Activated CD8-positive, alpha-beta T cell treated with anti-CD3 and anti-CD28 coated beads for 36 hours (primary cell): Measurements from ENCODE around the gene PPP1R9A. TPM values are rescaled to one million over a fixed set of nuclear protein-coding genes. Genes with fewer than 3 reads are reported as not detected.

Experiments used
- ATAC-seq: fragments of 200-7000 bp; cut with Tn5 transposase; one replicate; pipeline ENCODE4 v1.10.0; 2021; ENCODE audit warnings: mild to moderate bottlenecking, moderate library complexity
- CTCF ChIA-PET: fragments of 350-600 bp; sonication (Branson Sonifier 250); formaldehyde crosslinking; loops from one replicate; lab custom pipeline; 2021; ENCODE audit warnings: antibody characterized with exemption; lab: Charles Lee
- POLR2A ChIA-PET: fragments of 350-600 bp; sonication (Branson Sonifier 250); formaldehyde crosslinking; loops from one replicate; lab custom pipeline; 2021; ENCODE audit warnings: antibody characterized with exemption; lab: Charles Lee
- DNase-seq: peaks from one replicate; pipeline ENCODE4 v3.0.0-alpha.2; 2020
- H3K27ac Mint-ChIP-seq: one replicate; pipeline ENCODE4 v1.8.0; 2021; ENCODE audit warnings: mild to moderate bottlenecking, mixed read lengths
- H3K27me3 Mint-ChIP-seq: one replicate; pipeline ENCODE4 v1.8.0; 2021; ENCODE audit warnings: mixed read lengths
- H3K36me3 Mint-ChIP-seq: one replicate; pipeline ENCODE4 v1.8.0; 2021; ENCODE audit warnings: low read depth, mixed read lengths
- H3K4me1 Mint-ChIP-seq: one replicate; pipeline ENCODE4 v1.8.0; 2021; ENCODE audit warnings: low read depth, mixed read lengths
- H3K4me3 Mint-ChIP-seq: one replicate; pipeline ENCODE4 v1.8.0; 2021; ENCODE audit warnings: mild to moderate bottlenecking, moderate library complexity, mixed read lengths
- H3K9me3 Mint-ChIP-seq: one replicate; pipeline ENCODE4 v1.8.0; 2021; ENCODE audit warnings: mixed read lengths
- CTCF ChIP-seq: fragments of 200-600 bp; IDR thresholded peaks from one replicate; pipeline ENCODE4 v1.8.0; 2022; ENCODE audit warnings: antibody characterized with exemption, mild to moderate bottlenecking
- intact Hi-C: fragments of 100-400 bp; cut with micrococcal nuclease; formaldehyde crosslinking; loops from one replicate; pipeline ENCODE4 v1.10.0; 2022
- total RNA-seq, 2 experiments: library from RNA; stranded (reverse); gene quantifications; one replicate each; pipeline ENCODE4 v1.2.3, GENCODE V29; 2021

PPP1R9A gene
- total RNA-seq, 2 experiments from 2014 or later, result 0.05 to 0.13 TPM

- ChIA-PET POLR2A (no interaction called here), CTCF (no interaction called here)
- no peaks in the 10 kb centered on the region for H3K9me3 Mint-ChIP-seq
- no peak for TF ChIP-seq CTCF
- no peak overlapping the region for H3K4me3 Mint-ChIP-seq
- intact Hi-C loops, result no loop called here
- no peaks in the 10 kb centered on the region for H3K4me1 Mint-ChIP-seq
- no peak overlapping the region for H3K27ac Mint-ChIP-seq
- DNase-seq, result no peak
- no peaks in the 10 kb centered on the region for H3K27me3 Mint-ChIP-seq
- no peak for ATAC-seq
- no peaks in the 10 kb centered on the region for H3K36me3 Mint-ChIP-seq
These were observed 120.0 kb downstream of the PPP1R9A start for GRCh38 chr7:95027234-95027872.

- no peaks in the 10 kb centered on the region for H3K36me3 Mint-ChIP-seq
- POLR2A ChIA-PET, result no interaction called here
- H3K4me3 Mint-ChIP-seq, result no peak overlapping the region
These were observed 121.3 kb downstream of the PPP1R9A start for GRCh38 chr7:95028683-95029082.

GRCh38 chr7:95035295-95035694 lies 127.9 kb downstream of the PPP1R9A start:
- H3K4me3 Mint-ChIP-seq, result no peak overlapping the region
- no peak overlapping the region for H3K27ac Mint-ChIP-seq
- DNase-seq (no peak), ATAC-seq (no peak)
- intact Hi-C loops, result no loop called here
- no peak for TF ChIP-seq CTCF
- H3K9me3 Mint-ChIP-seq, result no peaks in the 10 kb centered on the region
- H3K27me3 Mint-ChIP-seq, result no peaks in the 10 kb centered on the region
- no peaks in the 10 kb centered on the region for H3K36me3 Mint-ChIP-seq
- ChIA-PET CTCF (no interaction called here), POLR2A (no interaction called here)
- no peaks in the 10 kb centered on the region for H3K4me1 Mint-ChIP-seq

More at GRCh38 chr7:95028683-95029082, 121.3 kb downstream of the PPP1R9A start:
- Mint-ChIP-seq H3K27ac (no peak overlapping the region), H3K9me3 (no peaks in the 10 kb centered on the region), H3K4me1 (no peaks in the 10 kb centered on the region), H3K27me3 (no peaks in the 10 kb centered on the region)
- DNase-seq, result no peak
- intact Hi-C loops, result no loop called here
- ATAC-seq, result no peak
- no peak for TF ChIP-seq CTCF
- CTCF ChIA-PET, result no interaction called here

DNA sequence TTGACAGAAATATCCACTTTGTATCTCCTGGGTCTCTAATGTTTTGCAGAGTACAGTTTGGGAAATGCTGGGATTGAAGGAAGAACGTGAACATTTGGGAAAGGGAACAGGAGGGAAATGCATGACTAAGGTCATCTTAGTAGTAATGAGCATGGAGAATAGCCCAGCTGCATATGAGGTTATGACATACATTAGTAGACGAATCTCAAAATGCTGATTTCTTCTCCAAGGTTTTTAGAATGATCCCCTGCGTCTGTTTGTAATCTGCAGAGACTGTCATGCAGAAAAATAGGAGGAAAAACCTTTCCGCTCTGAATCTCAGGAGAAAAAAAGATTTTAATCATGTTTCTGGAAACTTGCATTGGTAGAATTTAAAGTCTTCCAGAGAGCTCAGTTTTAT lies 133.6 kb downstream of the PPP1R9A start:
- no peaks in the 10 kb centered on the region for H3K27me3 Mint-ChIP-seq
- DNase-seq (no peak), ATAC-seq (no peak)
- intact Hi-C loops, result no loop called here
- no peaks in the 10 kb centered on the region for H3K4me1 Mint-ChIP-seq
- no peak overlapping the region for H3K27ac Mint-ChIP-seq
- no peaks in the 10 kb centered on the region for H3K9me3 Mint-ChIP-seq
- POLR2A ChIA-PET, result no interaction called here
- no peak for TF ChIP-seq CTCF
- CTCF ChIA-PET, result no interaction called here
- H3K36me3 Mint-ChIP-seq, result no peaks in the 10 kb centered on the region
- no peak overlapping the region for H3K4me3 Mint-ChIP-seq

GRCh38 chr7:95045236-95045923 lies 138.0 kb downstream of the PPP1R9A start:
- ChIA-PET POLR2A (no interaction called here), CTCF (no interaction called here)
- intact Hi-C loops, result no loop called here
- H3K27ac Mint-ChIP-seq, result no peak overlapping the region
- H3K36me3 Mint-ChIP-seq, result no peaks in the 10 kb centered on the region
- H3K4me3 Mint-ChIP-seq, result no peak overlapping the region
- no peaks in the 10 kb centered on the region for H3K9me3 Mint-ChIP-seq
- TF ChIP-seq CTCF, result no peak
- ATAC-seq (no peak), DNase-seq (peak; percentile 1)
- H3K4me1 Mint-ChIP-seq, result no peaks in the 10 kb centered on the region
- H3K27me3 Mint-ChIP-seq, result no peaks in the 10 kb centered on the region
